Breast epithelium (tissue), 4 donors: Measurements from ENCODE around the gene SLAMF1. TPM values are rescaled to one million over a fixed set of nuclear protein-coding genes. Genes with fewer than 3 reads are reported as not detected.

Experiments used
- DNase-seq, 2 donors: peaks; one replicate each; pipeline ENCODE4 v3.0.0-alpha.2; 2019; ENCODE audit warnings: low spot score in 2 of 2
- H3K27ac ChIP-seq, 2 donors: fragments of 200-600 bp; sonication (generic) in 1 of 2; one replicate each; pipeline ENCODE4 v1.5.1; 2016 to 2019; ENCODE audit warnings: mild to moderate bottlenecking in 1 of 2
- H3K27me3 ChIP-seq, 2 donors: fragments of 200-600 bp; sonication (generic) in 1 of 2; one replicate each; pipeline versions ENCODE4 v1.5.1 to v1.6.0; 2017 to 2019; ENCODE audit warnings: control low read depth in 1 of 2, mild to moderate bottlenecking in 1 of 2
- H3K36me3 ChIP-seq: fragments of 200-600 bp; one replicate; pipeline ENCODE4 v1.5.1; 2019
- H3K4me1 ChIP-seq, 2 donors: fragments of 200-600 bp; sonication (generic); one replicate each; pipeline ENCODE4 v1.5.1; 2016 to 2019; ENCODE audit warnings: control low read depth in 1 of 2
- H3K4me3 ChIP-seq, 3 donors: fragments of 200-600 bp; sonication (generic); 1 replicate in 2 of 3; 2 replicates in 1 of 3; pipeline ENCODE4 v1.5.1; 2016 to 2019; ENCODE audit warnings: mild to moderate bottlenecking in 3 of 3, moderate library complexity in 2 of 3
- H3K9me3 ChIP-seq, 2 donors: fragments of 200-600 bp; sonication (generic) in 1 of 2; one replicate each; pipeline ENCODE4 v1.5.1; 2016 to 2019; ENCODE audit warnings: control low read depth in 1 of 2
- POLR2A ChIP-seq: fragments of 450-650 bp; IDR thresholded peaks from one replicate; pipeline ENCODE4 v1.6.1; 2016; ENCODE audit warnings: antibody characterized with exemption, mild to moderate bottlenecking, moderate library complexity
- POLR2AphosphoS5 ChIP-seq, 3 donors: sonication (generic); formaldehyde crosslinking; IDR thresholded peaks; one replicate each; pipeline ENCODE4 v1.6.1; 2017; ENCODE audit warnings: antibody characterized with exemption in 3 of 3
- intact Hi-C: fragments of 100-400 bp; cut with DNase I; formaldehyde crosslinking; loops from one replicate; pipeline ENCODE4 v1.15.1; 2023; ENCODE audit warnings: low total_unique reads
- total RNA-seq, 3 donors: library from RNA; depleted of rRNA; stranded (reverse); fragments of >200 nt; gene quantifications; one replicate each; pipeline ENCODE4 v1.1.0, GENCODE V29; 2016
- TF ChIP-seq, protein P1 (sequence below), 3 donors: fragments of 450-650 bp; IDR thresholded peaks; one replicate each; pipeline ENCODE4 v1.5.1; 2016 to 2017; ENCODE audit warnings: antibody characterized with exemption in 3 of 3, mild to moderate bottlenecking in 3 of 3, moderate library complexity in 3 of 3

SLAMF1 gene
- total RNA-seq, 3 donors from 2014 or later, result 0.64 to 1.8 (median 0.98) TPM

GRCh38 chr1:160626509-160627342 lies 20.1 kb downstream of the SLAMF1 start:
- Histone ChIP-seq H3K9me3 (no peaks in the 10 kb centered on the region), H3K4me1 (no peaks in the 10 kb centered on the region), H3K4me3 (no peak overlapping the region), H3K27me3 (no peaks in the 10 kb centered on the region), H3K36me3 (no peaks in the 10 kb centered on the region), H3K27ac (no peak overlapping the region)
- TF ChIP-seq, protein P1, sequence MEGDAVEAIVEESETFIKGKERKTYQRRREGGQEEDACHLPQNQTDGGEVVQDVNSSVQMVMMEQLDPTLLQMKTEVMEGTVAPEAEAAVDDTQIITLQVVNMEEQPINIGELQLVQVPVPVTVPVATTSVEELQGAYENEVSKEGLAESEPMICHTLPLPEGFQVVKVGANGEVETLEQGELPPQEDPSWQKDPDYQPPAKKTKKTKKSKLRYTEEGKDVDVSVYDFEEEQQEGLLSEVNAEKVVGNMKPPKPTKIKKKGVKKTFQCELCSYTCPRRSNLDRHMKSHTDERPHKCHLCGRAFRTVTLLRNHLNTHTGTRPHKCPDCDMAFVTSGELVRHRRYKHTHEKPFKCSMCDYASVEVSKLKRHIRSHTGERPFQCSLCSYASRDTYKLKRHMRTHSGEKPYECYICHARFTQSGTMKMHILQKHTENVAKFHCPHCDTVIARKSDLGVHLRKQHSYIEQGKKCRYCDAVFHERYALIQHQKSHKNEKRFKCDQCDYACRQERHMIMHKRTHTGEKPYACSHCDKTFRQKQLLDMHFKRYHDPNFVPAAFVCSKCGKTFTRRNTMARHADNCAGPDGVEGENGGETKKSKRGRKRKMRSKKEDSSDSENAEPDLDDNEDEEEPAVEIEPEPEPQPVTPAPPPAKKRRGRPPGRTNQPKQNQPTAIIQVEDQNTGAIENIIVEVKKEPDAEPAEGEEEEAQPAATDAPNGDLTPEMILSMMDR (IDR thresholded peaks at IDR 0.05), result no peak
- no peak for TF ChIP-seq POLR2AphosphoS5 (IDR thresholded peaks at IDR 0.05)
- no peak for TF ChIP-seq POLR2A
- intact Hi-C loops, result no loop called here
- DNase-seq, result no peak

DNA sequence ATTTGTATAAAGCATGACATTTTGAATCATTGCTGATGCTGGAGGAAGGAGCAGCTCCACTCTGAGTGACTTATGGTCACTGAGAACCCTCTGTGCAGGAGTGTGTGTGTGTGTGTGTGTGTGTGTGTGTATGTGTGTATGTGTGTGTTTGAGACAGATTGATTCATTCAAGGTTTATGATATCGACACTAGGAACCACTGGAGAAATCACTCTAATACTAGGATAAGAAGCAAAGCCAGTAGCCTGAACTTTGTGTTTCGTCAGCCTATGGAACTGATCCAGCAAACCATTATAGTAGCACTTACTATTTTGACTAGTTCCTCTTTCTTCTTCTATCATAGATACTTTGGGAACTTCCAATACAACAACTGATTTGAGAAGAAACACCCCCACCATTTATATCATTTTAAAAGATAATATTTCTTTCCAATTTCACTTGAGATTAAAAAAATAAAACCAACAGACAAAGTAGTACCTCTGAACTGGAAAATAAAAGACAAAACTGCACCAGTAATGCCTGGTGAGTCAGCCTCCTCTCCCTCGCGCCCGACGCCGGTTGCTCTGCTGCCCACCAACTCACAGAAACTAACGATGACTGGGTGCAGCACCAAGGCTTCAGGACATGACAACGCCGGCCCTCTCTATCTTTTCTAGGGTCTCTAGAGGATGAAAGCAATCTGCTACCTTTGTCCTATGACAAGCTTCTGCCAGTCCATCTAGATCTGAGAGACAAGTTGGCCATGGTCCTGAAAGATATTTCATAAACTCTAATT lies 20.9 kb downstream of the SLAMF1 start:
- intact Hi-C loops, result no loop called here
- no peak overlapping the region for H3K27ac ChIP-seq
- no peaks in the 10 kb centered on the region for H3K4me1 ChIP-seq
- no peaks in the 10 kb centered on the region for H3K9me3 ChIP-seq
- no peak overlapping the region for H3K4me3 ChIP-seq
- TF ChIP-seq, protein P1 (IDR thresholded peaks at IDR 0.05), result no peak
- no peak for TF ChIP-seq POLR2A
- no peak for TF ChIP-seq POLR2AphosphoS5 (IDR thresholded peaks at IDR 0.05)
- no peak for DNase-seq
- H3K36me3 ChIP-seq, result no peaks in the 10 kb centered on the region
- no peaks in the 10 kb centered on the region for H3K27me3 ChIP-seq

GRCh38 chr1:160625321-160625720 lies 21.5 kb downstream of the SLAMF1 start:
- DNase-seq, result no peak
- intact Hi-C loops, result no loop called here
- no peaks in the 10 kb centered on the region for H3K36me3 ChIP-seq
- no peaks in the 10 kb centered on the region for H3K4me1 ChIP-seq
- no peak overlapping the region for H3K4me3 ChIP-seq
- no peak overlapping the region for H3K27ac ChIP-seq
- no peaks in the 10 kb centered on the region for H3K27me3 ChIP-seq
- TF ChIP-seq POLR2AphosphoS5 (IDR thresholded peaks at IDR 0.05) (no peak), POLR2A (no peak)
- TF ChIP-seq, protein P1 (IDR thresholded peaks at IDR 0.05), result no peak
- no peaks in the 10 kb centered on the region for H3K9me3 ChIP-seq

GRCh38 chr1:160624464-160624863 lies 22.4 kb downstream of the SLAMF1 start:
- Histone ChIP-seq H3K27ac (no peak overlapping the region), H3K9me3 (no peaks in the 10 kb centered on the region), H3K36me3 (no peaks in the 10 kb centered on the region), H3K27me3 (no peaks in the 10 kb centered on the region), H3K4me1 (no peaks in the 10 kb centered on the region), H3K4me3 (no peak overlapping the region)
- no peak for DNase-seq
- intact Hi-C loops, result no loop called here
- TF ChIP-seq, protein P1 (IDR thresholded peaks at IDR 0.05), result no peak
- TF ChIP-seq POLR2A, result no peak
- no peak for TF ChIP-seq POLR2AphosphoS5 (IDR thresholded peaks at IDR 0.05)

DNA sequence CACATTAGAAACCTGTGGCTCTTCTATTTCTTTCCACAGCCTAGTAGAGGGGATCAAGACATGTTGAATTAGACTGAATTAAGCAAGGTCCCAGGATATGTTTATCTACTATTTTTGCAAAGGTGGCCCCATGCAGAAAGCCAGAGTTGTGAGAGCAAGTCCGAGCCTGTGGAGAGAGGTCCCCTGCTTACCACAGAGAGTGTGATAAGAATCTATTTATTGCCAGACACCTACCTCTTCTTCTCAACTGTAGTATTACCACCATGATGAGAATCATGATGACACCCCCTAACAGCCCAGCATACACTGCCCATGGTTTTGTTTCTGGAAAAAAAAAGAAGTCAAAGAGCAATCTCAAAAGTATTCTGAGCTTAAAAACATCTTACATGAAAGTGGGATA lies 23.0 kb downstream of the SLAMF1 start:
- no peaks in the 10 kb centered on the region for H3K36me3 ChIP-seq
- DNase-seq, result no peak
- no peak for TF ChIP-seq POLR2AphosphoS5 (IDR thresholded peaks at IDR 0.05)
- TF ChIP-seq, protein P1 (IDR thresholded peaks at IDR 0.05), result no peak
- no peak for TF ChIP-seq POLR2A
- intact Hi-C loops, result no loop called here
- no peak overlapping the region for H3K4me3 ChIP-seq
- H3K27ac ChIP-seq, result no peak overlapping the region
- H3K27me3 ChIP-seq, result no peaks in the 10 kb centered on the region
- H3K9me3 ChIP-seq, result no peaks in the 10 kb centered on the region
- H3K4me1 ChIP-seq, result no peaks in the 10 kb centered on the region
